Osteocyte (in vitro differentiated cells): ENCODE data around the gene MLLT6. TPM values are rescaled to one million over a fixed set of nuclear protein-coding genes. Genes with fewer than 3 reads are reported as not detected.

Source experiments
- DNase-seq: peaks from one replicate; pipeline ENCODE4 v3.0.0; 2021; ENCODE audit warnings: mixed read lengths; ENCODE audit not compliant: unreplicated experiment; ENCODE audit errors: extremely low spot score
- H3K27ac Mint-ChIP-seq: one replicate; pipeline ENCODE4 v1.8.0; 2021; ENCODE audit warnings: mild to moderate bottlenecking, mixed read lengths; ENCODE audit not compliant: unreplicated experiment
- H3K27me3 Mint-ChIP-seq: one replicate; pipeline ENCODE4 v1.8.0; 2021; ENCODE audit warnings: mixed read lengths; ENCODE audit not compliant: unreplicated experiment
- H3K36me3 Mint-ChIP-seq: one replicate; pipeline ENCODE4 v1.8.0; 2021; ENCODE audit warnings: mixed read lengths; ENCODE audit not compliant: unreplicated experiment
- H3K4me1 Mint-ChIP-seq: one replicate; pipeline ENCODE4 v1.8.0; 2021; ENCODE audit warnings: mixed read lengths; ENCODE audit not compliant: unreplicated experiment
- H3K4me3 Mint-ChIP-seq: one replicate; pipeline ENCODE4 v1.8.0; 2021; ENCODE audit warnings: mild to moderate bottlenecking, moderate library complexity, mixed read lengths; ENCODE audit not compliant: unreplicated experiment
- H3K9me3 Mint-ChIP-seq: one replicate; pipeline ENCODE4 v1.8.0; 2021; ENCODE audit warnings: mixed read lengths; ENCODE audit not compliant: unreplicated experiment
- total RNA-seq: library from RNA; stranded (reverse); gene quantifications from 2 replicates; pipeline ENCODE4 v1.2.1, GENCODE V29; 2021
- TF ChIP-seq, protein P1 (sequence below): fragments of 200-600 bp; sonication (generic); IDR thresholded peaks from 2 replicates; pipeline ENCODE4 v1.5.0; 2021; ENCODE audit warnings: antibody characterized with exemption, mild to moderate bottlenecking, moderate library complexity

The MLLT6 gene
- total RNA-seq, 1 donor from 2014 or later, result 107 TPM

DNA sequence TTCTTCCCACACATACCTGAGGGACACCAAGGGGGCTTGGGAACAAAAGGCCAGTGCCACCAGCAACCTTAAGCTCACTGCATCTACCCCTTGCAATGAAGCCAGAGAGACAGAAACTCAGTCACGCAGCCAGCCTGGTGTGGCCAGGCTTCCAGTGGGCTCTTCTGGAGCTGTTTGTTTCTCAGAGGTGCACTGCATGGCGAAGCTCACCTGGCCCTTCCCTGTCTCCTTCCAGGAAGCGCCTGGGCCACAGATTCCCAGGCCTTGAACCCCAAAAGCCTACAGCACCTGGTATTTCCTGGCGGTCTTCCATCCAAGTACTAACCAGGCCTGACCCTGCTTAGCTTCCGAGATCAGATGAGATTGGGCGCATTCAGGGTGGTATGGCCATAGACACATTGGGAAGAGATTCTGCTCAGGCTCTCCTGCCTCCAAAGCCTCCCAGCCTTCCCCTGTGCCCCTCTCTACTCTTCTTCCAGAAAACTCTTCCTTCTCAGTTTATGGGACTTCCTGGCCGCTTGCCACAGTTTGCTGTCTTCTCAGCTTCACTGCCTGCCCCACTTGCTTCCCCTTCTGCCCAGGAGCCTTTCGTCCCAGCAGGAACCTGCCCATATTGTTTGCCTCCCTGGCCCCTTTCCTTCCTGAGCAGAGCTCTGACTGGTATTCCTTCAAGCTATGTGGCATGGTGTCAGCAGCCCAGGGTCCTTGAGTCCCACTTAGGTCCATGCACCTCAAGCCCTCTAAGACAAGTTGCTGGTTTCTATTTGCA lies 26.6 kb downstream of the MLLT6 start:
- no peaks in the 10 kb centered on the region for H3K27me3 Mint-ChIP-seq
- no peak overlapping the region for H3K4me3 Mint-ChIP-seq
- H3K4me1 Mint-ChIP-seq, result peaks cover 32% of the 10 kb centered on the region
- no peaks in the 10 kb centered on the region for H3K9me3 Mint-ChIP-seq
- DNase-seq, result no peak
- TF ChIP-seq, protein P1, sequence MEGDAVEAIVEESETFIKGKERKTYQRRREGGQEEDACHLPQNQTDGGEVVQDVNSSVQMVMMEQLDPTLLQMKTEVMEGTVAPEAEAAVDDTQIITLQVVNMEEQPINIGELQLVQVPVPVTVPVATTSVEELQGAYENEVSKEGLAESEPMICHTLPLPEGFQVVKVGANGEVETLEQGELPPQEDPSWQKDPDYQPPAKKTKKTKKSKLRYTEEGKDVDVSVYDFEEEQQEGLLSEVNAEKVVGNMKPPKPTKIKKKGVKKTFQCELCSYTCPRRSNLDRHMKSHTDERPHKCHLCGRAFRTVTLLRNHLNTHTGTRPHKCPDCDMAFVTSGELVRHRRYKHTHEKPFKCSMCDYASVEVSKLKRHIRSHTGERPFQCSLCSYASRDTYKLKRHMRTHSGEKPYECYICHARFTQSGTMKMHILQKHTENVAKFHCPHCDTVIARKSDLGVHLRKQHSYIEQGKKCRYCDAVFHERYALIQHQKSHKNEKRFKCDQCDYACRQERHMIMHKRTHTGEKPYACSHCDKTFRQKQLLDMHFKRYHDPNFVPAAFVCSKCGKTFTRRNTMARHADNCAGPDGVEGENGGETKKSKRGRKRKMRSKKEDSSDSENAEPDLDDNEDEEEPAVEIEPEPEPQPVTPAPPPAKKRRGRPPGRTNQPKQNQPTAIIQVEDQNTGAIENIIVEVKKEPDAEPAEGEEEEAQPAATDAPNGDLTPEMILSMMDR, result no peak
- H3K27ac Mint-ChIP-seq, result peak overlapping the region; percentile 88
- H3K36me3 Mint-ChIP-seq, result peaks cover 8% of the 10 kb centered on the region

DNA sequence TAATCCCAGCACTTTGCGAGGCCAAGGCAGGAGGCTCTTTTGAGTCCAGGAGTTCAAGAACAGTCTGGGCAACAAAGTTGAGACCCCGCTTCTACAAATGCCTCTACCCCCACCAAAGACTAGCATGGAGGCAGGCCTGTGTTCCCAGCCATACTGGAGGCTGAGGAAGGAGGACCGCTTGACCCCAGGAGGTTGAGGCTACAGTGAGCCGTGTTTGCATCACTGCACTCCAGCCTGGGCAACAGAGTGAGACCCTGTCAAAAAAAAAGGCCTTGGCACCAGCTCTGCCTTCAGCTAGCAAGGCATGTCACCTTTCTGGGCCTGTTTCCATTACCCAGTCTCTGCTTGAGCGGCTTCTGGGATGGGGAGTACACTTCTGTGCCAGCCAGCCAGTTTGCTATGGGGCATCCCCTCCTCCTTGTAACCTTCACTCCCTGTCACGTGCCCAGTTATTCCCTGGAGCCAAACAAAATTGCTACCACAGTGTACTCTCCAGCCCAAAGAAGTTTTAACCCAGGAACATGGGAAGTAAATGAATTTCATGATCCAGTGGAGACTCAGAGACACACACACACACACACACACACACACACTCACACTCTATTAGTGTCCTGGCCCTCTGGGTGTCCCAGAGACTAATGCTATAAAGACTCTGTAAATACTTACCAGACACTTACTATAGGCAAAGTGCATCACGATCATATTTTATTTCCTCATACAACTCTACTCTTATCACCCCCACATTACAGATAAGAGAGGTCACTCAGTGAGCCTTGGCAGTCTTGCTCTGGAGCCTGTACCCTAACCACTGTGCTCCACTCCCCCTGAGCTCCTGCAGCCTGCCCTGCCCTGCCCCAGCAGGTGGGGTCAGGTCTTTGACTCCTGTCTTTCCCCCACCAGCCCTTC lies 27.6 kb downstream of the MLLT6 start:
- peaks cover 32% of the 10 kb centered on the region for H3K4me1 Mint-ChIP-seq
- H3K27ac Mint-ChIP-seq, result peak overlapping the region; percentile 88
- H3K4me3 Mint-ChIP-seq, result no peak overlapping the region
- no peaks in the 10 kb centered on the region for H3K9me3 Mint-ChIP-seq
- TF ChIP-seq, protein P1, result no peak
- H3K27me3 Mint-ChIP-seq, result no peaks in the 10 kb centered on the region
- H3K36me3 Mint-ChIP-seq, result peaks cover 8% of the 10 kb centered on the region
- no peak for DNase-seq

DNA sequence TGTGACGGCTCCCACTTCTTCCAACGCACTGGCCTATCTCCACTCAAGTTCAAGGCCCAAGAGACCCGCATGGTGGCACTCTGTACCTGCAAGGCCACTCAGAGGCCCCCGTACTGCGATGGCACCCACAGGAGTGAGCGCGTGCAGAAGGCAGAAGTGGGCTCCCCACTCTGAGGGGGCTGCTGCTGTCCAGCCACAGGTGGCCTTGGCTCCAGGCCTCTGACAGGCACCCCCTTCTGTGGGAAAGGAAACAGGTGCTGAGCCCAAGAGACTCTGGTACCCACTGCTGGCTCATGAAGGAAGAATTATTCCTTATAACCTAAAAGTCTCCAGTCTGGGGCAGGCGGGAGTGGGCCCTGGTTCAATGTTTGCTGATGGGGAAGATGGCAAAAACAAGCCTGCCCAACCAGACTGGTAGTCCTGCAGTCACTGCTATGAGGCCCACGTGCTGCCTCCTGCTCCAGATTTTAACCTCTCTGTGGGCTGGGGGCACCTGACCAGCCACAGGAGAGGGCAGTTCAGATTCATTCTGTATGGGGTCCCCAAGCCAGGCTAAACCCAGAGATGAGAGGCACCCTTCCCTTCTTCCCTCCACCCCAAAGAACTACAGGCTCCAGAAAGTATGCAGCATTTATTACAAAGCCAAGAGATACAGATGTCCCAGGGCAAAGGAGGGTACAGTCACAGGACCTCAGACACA lies 28.4 kb downstream of the MLLT6 start:
- Mint-ChIP-seq H3K4me3 (no peak overlapping the region), H3K36me3 (peaks cover 14% of the 10 kb centered on the region), H3K27me3 (no peaks in the 10 kb centered on the region), H3K4me1 (peaks cover 32% of the 10 kb centered on the region), H3K27ac (peak overlapping the region; percentile 60), H3K9me3 (no peaks in the 10 kb centered on the region)
- TF ChIP-seq, protein P1, result no peak
- no peak for DNase-seq

DNA sequence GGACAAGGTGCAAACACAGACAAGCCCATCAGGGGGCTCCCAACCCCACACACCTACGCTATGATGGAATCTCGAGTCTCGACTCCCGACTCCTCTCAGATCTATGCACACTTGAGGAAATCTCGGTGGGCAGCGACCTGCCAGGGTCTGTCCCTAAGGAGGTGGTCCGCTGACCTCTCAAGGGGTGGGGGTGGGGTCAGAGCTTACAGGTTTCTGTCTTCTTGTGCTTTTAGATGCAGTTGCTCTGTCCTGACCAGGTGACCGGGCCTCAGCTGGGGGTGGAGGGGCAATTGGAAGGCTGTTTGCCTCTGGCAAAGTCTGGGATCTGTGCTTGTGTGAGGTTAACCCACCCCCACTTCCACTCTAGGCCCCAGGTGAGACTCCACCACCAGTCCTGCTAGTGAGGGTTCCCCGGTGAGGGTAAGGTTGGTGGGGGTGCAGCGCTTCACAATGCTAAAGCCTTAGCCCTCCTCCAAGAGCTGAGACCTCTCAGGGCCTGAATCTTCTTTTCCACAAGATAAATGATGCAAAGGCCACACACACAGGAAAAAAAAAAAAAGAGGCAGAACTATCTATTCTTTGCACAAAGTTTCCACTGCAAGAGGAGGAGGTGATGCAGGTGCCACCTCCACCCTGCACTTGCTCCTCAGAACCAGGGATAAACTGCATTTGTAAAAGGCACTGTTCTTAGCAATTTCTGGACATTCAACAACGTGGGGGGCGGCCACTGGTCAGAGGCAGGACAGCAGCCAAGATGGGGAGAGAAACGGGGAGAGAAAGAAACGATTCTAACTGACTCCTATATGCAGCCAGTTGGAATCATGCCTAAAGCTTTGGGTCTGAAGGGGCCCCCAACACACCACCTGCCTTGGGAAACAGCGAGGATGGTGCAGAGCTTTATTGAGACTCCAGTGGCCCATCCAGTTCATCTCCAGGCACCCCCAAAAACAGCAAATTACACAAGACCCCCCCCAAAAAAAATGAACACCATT lies 29.2 kb downstream of the MLLT6 start:
- peaks cover 28% of the 10 kb centered on the region for H3K4me1 Mint-ChIP-seq
- H3K9me3 Mint-ChIP-seq, result no peaks in the 10 kb centered on the region
- TF ChIP-seq, protein P1, result no peak
- no peak for DNase-seq
- no peak overlapping the region for H3K27ac Mint-ChIP-seq
- H3K27me3 Mint-ChIP-seq, result no peaks in the 10 kb centered on the region
- no peak overlapping the region for H3K4me3 Mint-ChIP-seq
- peaks cover 21% of the 10 kb centered on the region for H3K36me3 Mint-ChIP-seq
